DND-41 (cell line): Measurements from ENCODE around the gene ZRANB3.

Experiments
- ATAC-seq: fragments of 200-7000 bp; cut with Tn5 transposase; 3 replicates; pipeline ENCODE4 v1.9.1; 2021; ENCODE audit warnings: low read depth; ENCODE audit not compliant: insufficient read depth
- DNase-seq: peaks from one replicate; pipeline ENCODE4 v3.0.0-alpha.2; 2020
- H2AFZ ChIP-seq: 2 replicates; pipeline ENCODE4 v1.6.0; 2012; ENCODE audit warnings: low read depth, low read length
- H3K27ac ChIP-seq: 2 replicates; pipeline ENCODE4 v1.5.1; 2012; ENCODE audit warnings: low read length, inconsistent platforms
- H3K27me3 ChIP-seq: fragments of 200-600 bp; sonication (generic); 2 replicates; pipeline ENCODE4 v1.6.0; 2012; ENCODE audit warnings: low read length, mild to moderate bottlenecking, inconsistent platforms; ENCODE audit not compliant: insufficient read depth, poor library complexity
- H3K36me3 ChIP-seq: 2 replicates; pipeline ENCODE4 v1.5.1; 2012; ENCODE audit warnings: low read length, inconsistent platforms; ENCODE audit not compliant: insufficient read depth
- H3K4me1 ChIP-seq: 2 replicates; pipeline ENCODE4 v1.5.1; 2012; ENCODE audit warnings: mild to moderate bottlenecking, low read length; ENCODE audit not compliant: insufficient read depth
- H3K4me2 ChIP-seq: 2 replicates; pipeline ENCODE4 v1.6.0; 2012; ENCODE audit warnings: mild to moderate bottlenecking, moderate library complexity, low read length, inconsistent platforms; ENCODE audit not compliant: insufficient read depth
- H3K4me3 ChIP-seq, 2 experiments: fragments of 200-600 bp in 1 of 2; shearing (Covaris generic) in 1 of 2; 2 replicates each; pipeline ENCODE4 v1.5.1; 2012 to 2016; ENCODE audit warnings: inconsistent platforms in 2 of 2, low read length in 2 of 2, mild to moderate bottlenecking in 2 of 2, low read depth in 1 of 2, moderate library complexity in 1 of 2
- H3K79me2 ChIP-seq: 2 replicates; pipeline ENCODE4 v1.6.0; 2012; ENCODE audit warnings: low read length, inconsistent platforms; ENCODE audit not compliant: insufficient read depth
- H3K9ac ChIP-seq: 2 replicates; pipeline ENCODE4 v1.6.0; 2012; ENCODE audit warnings: low read depth, mild to moderate bottlenecking, inconsistent platforms, low read length, moderate library complexity
- H3K9me3 ChIP-seq: 2 replicates; pipeline ENCODE4 v1.5.1; 2012; ENCODE audit warnings: low read length, moderate library complexity, mild to moderate bottlenecking, inconsistent platforms; ENCODE audit not compliant: insufficient read depth, severe bottlenecking
- H4K20me1 ChIP-seq: 2 replicates; pipeline ENCODE4 v1.6.0; 2012; ENCODE audit warnings: low read length; ENCODE audit not compliant: insufficient read depth
- CTCF ChIP-seq: IDR thresholded peaks from 2 replicates; pipeline ENCODE4 v1.5.1; 2012; ENCODE audit warnings: borderline replicate concordance, low read length, moderate library complexity, mild to moderate bottlenecking; ENCODE audit not compliant: poor library complexity, severe bottlenecking; ENCODE audit errors: extremely low read depth
- EZH2 ChIP-seq: IDR thresholded peaks from 3 replicates; pipeline ENCODE4 v1.6.1; 2012; ENCODE audit warnings: borderline replicate concordance, low read depth, mild to moderate bottlenecking, moderate library complexity, low read length, inconsistent platforms; ENCODE audit not compliant: severe bottlenecking

ZRANB3 gene

GRCh38 chr2:135152361-135152760, 378.7 kb downstream of the ZRANB3 start:
- DNase-seq (no peak), ATAC-seq (no peak)
- Histone ChIP-seq H3K4me3 (no peak overlapping the region), H3K27ac (no peak overlapping the region), H2AFZ (no peak overlapping the region), H3K79me2 (no peaks in the 10 kb centered on the region), H3K27me3 (no peaks in the 10 kb centered on the region), H3K4me1 (no peaks in the 10 kb centered on the region), H3K4me2 (no peak overlapping the region), H3K36me3 (peaks cover 64% of the 10 kb centered on the region), H4K20me1 (no peaks in the 10 kb centered on the region), H3K9me3 (no peaks in the 10 kb centered on the region), H3K9ac (no peak overlapping the region)
- no peak for TF ChIP-seq CTCF
- TF ChIP-seq EZH2, result no peak

- no peaks in the 10 kb centered on the region for H3K79me2 ChIP-seq
- no peaks in the 10 kb centered on the region for H4K20me1 ChIP-seq
- DNase-seq, result no peak
- peaks cover 59% of the 10 kb centered on the region for H3K36me3 ChIP-seq
- H3K4me1 ChIP-seq, result no peaks in the 10 kb centered on the region
- no peak overlapping the region for H3K4me2 ChIP-seq
- no peaks in the 10 kb centered on the region for H3K9me3 ChIP-seq
- TF ChIP-seq EZH2, result no peak
- TF ChIP-seq CTCF, result no peak
- H3K27ac ChIP-seq, result no peak overlapping the region
- H2AFZ ChIP-seq, result no peak overlapping the region
- no peak overlapping the region for H3K4me3 ChIP-seq
- H3K9ac ChIP-seq, result no peak overlapping the region
- no peak for ATAC-seq
- no peaks in the 10 kb centered on the region for H3K27me3 ChIP-seq
Observed at GRCh38 chr2:135151615-135152014, 379.4 kb downstream of the ZRANB3 start.

- TF ChIP-seq EZH2 (no peak), CTCF (no peak)
- peaks cover 57% of the 10 kb centered on the region for H3K36me3 ChIP-seq
- no peaks in the 10 kb centered on the region for H4K20me1 ChIP-seq
- no peak overlapping the region for H3K27ac ChIP-seq
- H3K27me3 ChIP-seq, result no peaks in the 10 kb centered on the region
- no peak overlapping the region for H3K9ac ChIP-seq
- H3K79me2 ChIP-seq, result no peaks in the 10 kb centered on the region
- ATAC-seq, result no peak
- DNase-seq, result no peak
- H3K4me1 ChIP-seq, result no peaks in the 10 kb centered on the region
- H2AFZ ChIP-seq, result no peak overlapping the region
- H3K9me3 ChIP-seq, result no peaks in the 10 kb centered on the region
- no peak overlapping the region for H3K4me3 ChIP-seq
- H3K4me2 ChIP-seq, result no peak overlapping the region
Observed at GRCh38 chr2:135150725-135151124, 380.3 kb downstream of the ZRANB3 start.

GRCh38 chr2:135149251-135149650, 381.8 kb downstream of the ZRANB3 start:
- Histone ChIP-seq H3K36me3 (peaks cover 48% of the 10 kb centered on the region), H4K20me1 (no peaks in the 10 kb centered on the region), H3K79me2 (no peaks in the 10 kb centered on the region), H3K27me3 (no peaks in the 10 kb centered on the region), H3K4me2 (no peak overlapping the region), H3K9ac (no peak overlapping the region), H3K9me3 (peaks cover 3% of the 10 kb centered on the region), H2AFZ (no peak overlapping the region), H3K4me3 (no peak overlapping the region), H3K27ac (no peak overlapping the region), H3K4me1 (no peaks in the 10 kb centered on the region)
- DNase-seq (no peak), ATAC-seq (no peak)
- TF ChIP-seq EZH2 (no peak), CTCF (no peak)
